GM18508 (cell line): ENCODE measurements around the gene FNDC3A.
"Not testable (repeated sequence)": the region's sequence is repeated elsewhere in the genome, so short reads cannot be mapped to it uniquely, and the experiment has no call there.

Source experiments
- ATAC-seq: cut with Tn5 transposase; IDR thresholded peaks from one replicate; pipeline ENCODE4 v1.9.1; 2021; ENCODE audit warnings: moderate number of reproducible peaks; ENCODE audit not compliant: insufficient read depth, unreplicated experiment

The FNDC3A gene

GRCh38 chr13:49070021-49070420 is 94.3 kb downstream of the FNDC3A start:
- not testable (repeated sequence) for ATAC-seq

GRCh38 chr13:49071341-49071937 is 95.7 kb downstream of the FNDC3A start:
- no peak for ATAC-seq

- no peak for ATAC-seq
Observed at GRCh38 chr13:49082653-49083536, 107.2 kb downstream of the FNDC3A start.

- ATAC-seq: no peak
Observed at GRCh38 chr13:49084961-49085360, 109.2 kb downstream of the FNDC3A start.

- ATAC-seq: no peak
Observed at GRCh38 chr13:49086722-49087121, 111.0 kb downstream of the FNDC3A start.

GRCh38 chr13:49093376-49093775 is 117.7 kb downstream of the FNDC3A start:
- ATAC-seq: no peak

GRCh38 chr13:49097374-49097773 is 121.7 kb downstream of the FNDC3A start:
- no peak for ATAC-seq

GRCh38 chr13:49098198-49098597 is 122.5 kb downstream of the FNDC3A start:
- no peak for ATAC-seq

GRCh38 chr13:49098771-49099512 is 123.2 kb downstream of the FNDC3A start:
- no peak for ATAC-seq

GRCh38 chr13:49099513-49099877 is 123.8 kb downstream of the FNDC3A start:
- no peak for ATAC-seq

GRCh38 chr13:49100637-49101570 is 125.2 kb downstream of the FNDC3A start:
- ATAC-seq: no peak

GRCh38 chr13:49108196-49108595 is 132.5 kb downstream of the FNDC3A start:
- ATAC-seq: no peak

- no peak for ATAC-seq
Observed at GRCh38 chr13:49110122-49110912, 134.6 kb downstream of the FNDC3A start.

- ATAC-seq: no peak
Observed at GRCh38 chr13:49110913-49111170, 135.1 kb downstream of the FNDC3A start.

- no peak for ATAC-seq
Observed at GRCh38 chr13:49112782-49113525, 137.2 kb downstream of the FNDC3A start.

- no peak for ATAC-seq
Observed at GRCh38 chr13:49113526-49114286, 138.0 kb downstream of the FNDC3A start.

GRCh38 chr13:49116873-49117272 is 141.2 kb downstream of the FNDC3A start:
- no peak for ATAC-seq

- not testable (repeated sequence) for ATAC-seq
Observed at GRCh38 chr13:49118455-49118854, 142.7 kb downstream of the FNDC3A start.
